Lung (tissue), 12 donors: ENCODE measurements around the gene EXD2. TPM values are rescaled to one million over a fixed set of nuclear protein-coding genes. Genes with fewer than 3 reads are reported as not detected.

ENCODE experiments used
- ATAC-seq: fragments of 200-7000 bp; cut with Tn5 transposase; one replicate; pipeline ENCODE4 v1.9.1; 2020; ENCODE audit warnings: moderate number of reproducible peaks; ENCODE audit not compliant: insufficient read depth, low FRiP score
- DNase-seq, 3 donors: peaks; one replicate each; pipeline ENCODE4 v3.0.0-alpha.2; 2013 to 2017
- H3K27ac ChIP-seq, 2 donors: one replicate each; pipeline ENCODE4 v1.5.1; 2013; ENCODE audit warnings: mild to moderate bottlenecking in 2 of 2, moderate library complexity in 2 of 2, control low read depth in 1 of 2, inconsistent platforms in 1 of 2, low read depth in 1 of 2, low read length in 1 of 2
- H3K27me3 ChIP-seq, 3 donors: one replicate each; pipeline ENCODE4 v1.5.1; 2013; ENCODE audit warnings: low read length in 2 of 3; ENCODE audit not compliant: control insufficient read depth in 3 of 3, insufficient read depth in 3 of 3
- H3K36me3 ChIP-seq, 4 donors: one replicate each; pipeline ENCODE4 v1.5.1; 2013; ENCODE audit warnings: low read length in 4 of 4, mild to moderate bottlenecking in 1 of 4, moderate library complexity in 1 of 4; ENCODE audit not compliant: control insufficient read depth in 4 of 4, insufficient read depth in 4 of 4
- H3K4me1 ChIP-seq, 5 donors: one replicate each; pipeline ENCODE4 v1.5.1; 2013; ENCODE audit warnings: low read length in 5 of 5, mild to moderate bottlenecking in 2 of 5, moderate library complexity in 1 of 5; ENCODE audit not compliant: control insufficient read depth in 5 of 5, insufficient read depth in 5 of 5
- H3K4me3 ChIP-seq: one replicate; pipeline ENCODE4 v1.5.1; 2013; ENCODE audit warnings: mild to moderate bottlenecking, control low read depth, moderate library complexity
- H3K9ac ChIP-seq, 2 donors: one replicate each; pipeline ENCODE4 v1.5.1; 2013; ENCODE audit warnings: low read length in 2 of 2, control low read depth in 1 of 2; ENCODE audit not compliant: insufficient read depth in 1 of 2
- H3K9me3 ChIP-seq, 4 donors: one replicate each; pipeline ENCODE4 v1.5.1; 2013; ENCODE audit warnings: low read length in 3 of 4, mild to moderate bottlenecking in 1 of 4, moderate library complexity in 1 of 4; ENCODE audit not compliant: control insufficient read depth in 4 of 4, insufficient read depth in 3 of 4
- WGBS, 2 donors: extraction: QIAGEN DNeasy Blood & Tissue Kit; methylation state at CpG; one replicate each; pipeline ENCODE4 v1.1.7; 2013; 5-methylcytosine and 5-hydroxymethylcytosine counted together
- polyA plus RNA-seq, 2 donors: library from polyadenylated mRNA; stranded (reverse); fragments of 200-250 nt; gene quantifications; one replicate each; pipeline ENCODE4 v1.2.1, GENCODE V29; 2013
- total RNA-seq, 2 donors: library from RNA; depleted of rRNA in 1 of 2; stranded (reverse); fragments of >200 nt in 1 of 2; gene quantifications; one replicate each; pipeline ENCODE4 v1.2.1, GENCODE V29; 2014 to 2021
- TF ChIP-seq, protein P1 (sequence below): IDR thresholded peaks from 2 replicates; pipeline ENCODE4 v1.5.1; 2012; ENCODE audit warnings: mild to moderate bottlenecking; ENCODE audit errors: control extremely low read depth, extremely low read depth
- donor health status: control.
- donor health status: control.
- donor health status: Bipolar disorder and iron deficiency.
- donor health status: healthy.
- donor health status: DM: yes; HTN: yes; CAD: no.

EXD2 gene
- total and polyA plus RNA-seq, 4 donors = 9.0 to 25.7 (median 14.8) TPM

- Histone ChIP-seq H3K4me3 (no peak overlapping the region), H3K4me1 (peaks cover 0 to 6% (median 0%) of the 10 kb centered on the region in 5 donors), H3K27ac (peak overlapping the region in 1 of 2 donors; percentile 84), H3K9ac (no peak overlapping the region), H3K36me3 (peaks cover under 1 to 20% (median 3%) of the 10 kb centered on the region in 4 donors), H3K9me3 (no peaks in the 10 kb centered on the region), H3K27me3 (no peaks in the 10 kb centered on the region)
- TF ChIP-seq, protein P1, sequence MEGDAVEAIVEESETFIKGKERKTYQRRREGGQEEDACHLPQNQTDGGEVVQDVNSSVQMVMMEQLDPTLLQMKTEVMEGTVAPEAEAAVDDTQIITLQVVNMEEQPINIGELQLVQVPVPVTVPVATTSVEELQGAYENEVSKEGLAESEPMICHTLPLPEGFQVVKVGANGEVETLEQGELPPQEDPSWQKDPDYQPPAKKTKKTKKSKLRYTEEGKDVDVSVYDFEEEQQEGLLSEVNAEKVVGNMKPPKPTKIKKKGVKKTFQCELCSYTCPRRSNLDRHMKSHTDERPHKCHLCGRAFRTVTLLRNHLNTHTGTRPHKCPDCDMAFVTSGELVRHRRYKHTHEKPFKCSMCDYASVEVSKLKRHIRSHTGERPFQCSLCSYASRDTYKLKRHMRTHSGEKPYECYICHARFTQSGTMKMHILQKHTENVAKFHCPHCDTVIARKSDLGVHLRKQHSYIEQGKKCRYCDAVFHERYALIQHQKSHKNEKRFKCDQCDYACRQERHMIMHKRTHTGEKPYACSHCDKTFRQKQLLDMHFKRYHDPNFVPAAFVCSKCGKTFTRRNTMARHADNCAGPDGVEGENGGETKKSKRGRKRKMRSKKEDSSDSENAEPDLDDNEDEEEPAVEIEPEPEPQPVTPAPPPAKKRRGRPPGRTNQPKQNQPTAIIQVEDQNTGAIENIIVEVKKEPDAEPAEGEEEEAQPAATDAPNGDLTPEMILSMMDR = no peak
- DNase-seq (no peak), ATAC-seq (no peak)
- 93 to 98% methylated on average over 2 of the region's 2 CpGs for WGBS, 2 donors
Observed at GRCh38 chr14:69226736-69227135, 35.4 kb downstream of the EXD2 start.

GRCh38 chr14:69231486-69231885 lies 40.2 kb downstream of the EXD2 start:
- Histone ChIP-seq H3K4me1 (peaks cover 0 to 10% (median 0%) of the 10 kb centered on the region in 5 donors), H3K4me3 (no peak overlapping the region), H3K27me3 (no peaks in the 10 kb centered on the region), H3K27ac (no peak overlapping the region), H3K36me3 (peaks cover 9 to 31% (median 15%) of the 10 kb centered on the region in 4 donors), H3K9me3 (no peaks in the 10 kb centered on the region), H3K9ac (no peak overlapping the region)
- DNase-seq = no peak
- WGBS, 2 donors = 69 to 79% methylated on average over 2 of the region's 2 CpGs
- ATAC-seq = no peak
- TF ChIP-seq, protein P1 = no peak

DNA sequence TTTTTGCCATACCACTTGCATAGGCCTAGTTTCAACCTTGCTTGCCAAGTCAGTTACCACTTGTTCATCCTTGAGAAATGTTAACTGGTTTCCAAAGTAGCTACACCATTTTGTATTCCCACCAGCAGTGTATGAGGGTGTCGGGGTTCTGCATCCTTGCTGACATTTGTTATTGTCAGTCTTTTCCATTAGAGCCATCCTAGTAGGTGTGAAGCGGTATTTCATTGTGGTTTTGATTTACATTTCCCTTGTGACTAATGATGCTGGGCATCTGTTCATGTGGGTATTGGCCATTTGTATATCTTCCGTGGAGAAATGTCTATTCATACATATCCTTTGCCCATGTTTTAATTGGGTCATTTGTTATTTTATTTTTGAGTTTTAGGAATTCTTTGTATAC lies 41.1 kb downstream of the EXD2 start:
- DNase-seq = no peak
- Histone ChIP-seq H3K9me3 (no peaks in the 10 kb centered on the region), H3K36me3 (peaks cover 9 to 35% (median 24%) of the 10 kb centered on the region in 4 donors), H3K4me3 (no peak overlapping the region), H3K4me1 (peaks cover 0 to 3% (median 0%) of the 10 kb centered on the region in 5 donors), H3K27me3 (no peaks in the 10 kb centered on the region), H3K27ac (no peak overlapping the region), H3K9ac (no peak overlapping the region)
- 95 to 97% methylated on average over 3 of the region's 3 CpGs for WGBS, 2 donors
- ATAC-seq = no peak
- TF ChIP-seq, protein P1 = no peak

DNA sequence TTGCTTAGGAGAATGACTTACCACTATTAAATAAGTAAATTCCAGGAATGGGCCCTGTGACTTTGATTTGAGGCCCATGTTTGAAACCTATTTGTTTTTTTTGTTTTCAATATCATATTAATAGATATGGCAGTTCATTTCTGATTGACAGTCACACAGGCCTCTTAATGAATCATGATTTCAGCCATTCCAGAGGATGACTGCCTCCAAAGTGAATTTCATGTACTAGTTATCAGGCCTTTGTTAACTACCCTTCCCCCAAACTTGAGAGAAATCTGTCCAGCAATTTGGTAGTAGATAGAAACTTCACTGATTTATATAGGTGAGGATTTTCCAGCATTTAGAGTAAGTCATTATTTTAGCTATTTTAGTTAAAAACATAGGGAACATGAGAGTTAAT lies 42.8 kb downstream of the EXD2 start:
- Histone ChIP-seq H3K27ac (no peak overlapping the region), H3K9ac (no peak overlapping the region), H3K4me1 (peaks cover 0 to 3% (median 0%) of the 10 kb centered on the region in 5 donors), H3K27me3 (no peaks in the 10 kb centered on the region), H3K9me3 (no peaks in the 10 kb centered on the region), H3K36me3 (peaks cover 14 to 40% (median 33%) of the 10 kb centered on the region in 4 donors), H3K4me3 (no peak overlapping the region)
- DNase-seq (no peak), ATAC-seq (no peak)
- TF ChIP-seq, protein P1 = no peak
